DND-41 (cell line): ENCODE measurements around the gene SRP14.

Experiments
- ATAC-seq: fragments of 200-7000 bp; cut with Tn5 transposase; 3 replicates; pipeline ENCODE4 v1.9.1; 2021; ENCODE audit warnings: low read depth; ENCODE audit not compliant: insufficient read depth
- DNase-seq: peaks from one replicate; pipeline ENCODE4 v3.0.0-alpha.2; 2020
- H2AFZ ChIP-seq: 2 replicates; pipeline ENCODE4 v1.6.0; 2012; ENCODE audit warnings: low read depth, low read length
- H3K27ac ChIP-seq: 2 replicates; pipeline ENCODE4 v1.5.1; 2012; ENCODE audit warnings: low read length, inconsistent platforms
- H3K27me3 ChIP-seq: fragments of 200-600 bp; sonication (generic); 2 replicates; pipeline ENCODE4 v1.6.0; 2012; ENCODE audit warnings: low read length, mild to moderate bottlenecking, inconsistent platforms; ENCODE audit not compliant: insufficient read depth, poor library complexity
- H3K36me3 ChIP-seq: 2 replicates; pipeline ENCODE4 v1.5.1; 2012; ENCODE audit warnings: low read length, inconsistent platforms; ENCODE audit not compliant: insufficient read depth
- H3K4me1 ChIP-seq: 2 replicates; pipeline ENCODE4 v1.5.1; 2012; ENCODE audit warnings: mild to moderate bottlenecking, low read length; ENCODE audit not compliant: insufficient read depth
- H3K4me2 ChIP-seq: 2 replicates; pipeline ENCODE4 v1.6.0; 2012; ENCODE audit warnings: mild to moderate bottlenecking, moderate library complexity, low read length, inconsistent platforms; ENCODE audit not compliant: insufficient read depth
- H3K4me3 ChIP-seq, 2 experiments: fragments of 200-600 bp in 1 of 2; shearing (Covaris generic) in 1 of 2; 2 replicates each; pipeline ENCODE4 v1.5.1; 2012 to 2016; ENCODE audit warnings: inconsistent platforms in 2 of 2, low read length in 2 of 2, mild to moderate bottlenecking in 2 of 2, low read depth in 1 of 2, moderate library complexity in 1 of 2
- H3K79me2 ChIP-seq: 2 replicates; pipeline ENCODE4 v1.6.0; 2012; ENCODE audit warnings: low read length, inconsistent platforms; ENCODE audit not compliant: insufficient read depth
- H3K9ac ChIP-seq: 2 replicates; pipeline ENCODE4 v1.6.0; 2012; ENCODE audit warnings: low read depth, mild to moderate bottlenecking, inconsistent platforms, low read length, moderate library complexity
- H3K9me3 ChIP-seq: 2 replicates; pipeline ENCODE4 v1.5.1; 2012; ENCODE audit warnings: low read length, moderate library complexity, mild to moderate bottlenecking, inconsistent platforms; ENCODE audit not compliant: insufficient read depth, severe bottlenecking
- H4K20me1 ChIP-seq: 2 replicates; pipeline ENCODE4 v1.6.0; 2012; ENCODE audit warnings: low read length; ENCODE audit not compliant: insufficient read depth
- EZH2 ChIP-seq: IDR thresholded peaks from 3 replicates; pipeline ENCODE4 v1.6.1; 2012; ENCODE audit warnings: borderline replicate concordance, low read depth, mild to moderate bottlenecking, moderate library complexity, low read length, inconsistent platforms; ENCODE audit not compliant: severe bottlenecking
- TF ChIP-seq, protein P1 (sequence below): IDR thresholded peaks from 2 replicates; pipeline ENCODE4 v1.5.1; 2012; ENCODE audit warnings: borderline replicate concordance, low read length, moderate library complexity, mild to moderate bottlenecking; ENCODE audit not compliant: poor library complexity, severe bottlenecking; ENCODE audit errors: extremely low read depth

The SRP14 gene

GRCh38 chr15:40043927-40044716 lies 5.1 kb upstream of the SRP14 start:
- Histone ChIP-seq H3K27ac (peak overlapping the region; percentile 100), H3K9ac (0 out of 2 replicates have a peak overlapping the region, but pooled peaks have one; percentile 24), H3K36me3 (peaks cover 11% of the 10 kb centered on the region; the same call in 1 of the 2 replicates), H3K4me3 (no peak overlapping the region), H2AFZ (no peak overlapping the region), H3K79me2 (peaks cover 37% of the 10 kb centered on the region), H3K9me3 (no peaks in the 10 kb centered on the region), H4K20me1 (no peaks in the 10 kb centered on the region), H3K4me2 (no peak overlapping the region), H3K27me3 (no peaks in the 10 kb centered on the region), H3K4me1 (peaks cover 66% of the 10 kb centered on the region)
- ATAC-seq (no peak), DNase-seq (no peak)
- no peak for TF ChIP-seq EZH2
- TF ChIP-seq, protein P1, sequence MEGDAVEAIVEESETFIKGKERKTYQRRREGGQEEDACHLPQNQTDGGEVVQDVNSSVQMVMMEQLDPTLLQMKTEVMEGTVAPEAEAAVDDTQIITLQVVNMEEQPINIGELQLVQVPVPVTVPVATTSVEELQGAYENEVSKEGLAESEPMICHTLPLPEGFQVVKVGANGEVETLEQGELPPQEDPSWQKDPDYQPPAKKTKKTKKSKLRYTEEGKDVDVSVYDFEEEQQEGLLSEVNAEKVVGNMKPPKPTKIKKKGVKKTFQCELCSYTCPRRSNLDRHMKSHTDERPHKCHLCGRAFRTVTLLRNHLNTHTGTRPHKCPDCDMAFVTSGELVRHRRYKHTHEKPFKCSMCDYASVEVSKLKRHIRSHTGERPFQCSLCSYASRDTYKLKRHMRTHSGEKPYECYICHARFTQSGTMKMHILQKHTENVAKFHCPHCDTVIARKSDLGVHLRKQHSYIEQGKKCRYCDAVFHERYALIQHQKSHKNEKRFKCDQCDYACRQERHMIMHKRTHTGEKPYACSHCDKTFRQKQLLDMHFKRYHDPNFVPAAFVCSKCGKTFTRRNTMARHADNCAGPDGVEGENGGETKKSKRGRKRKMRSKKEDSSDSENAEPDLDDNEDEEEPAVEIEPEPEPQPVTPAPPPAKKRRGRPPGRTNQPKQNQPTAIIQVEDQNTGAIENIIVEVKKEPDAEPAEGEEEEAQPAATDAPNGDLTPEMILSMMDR, result no peak

- TF ChIP-seq, protein P1, result no peak
- no peak for TF ChIP-seq EZH2
- Histone ChIP-seq H3K9ac (no peak overlapping the region), H2AFZ (no peak overlapping the region), H3K27me3 (no peaks in the 10 kb centered on the region), H3K4me1 (peaks cover 58% of the 10 kb centered on the region), H3K4me2 (no peak overlapping the region), H3K79me2 (peaks cover 49% of the 10 kb centered on the region), H3K4me3 (no peak overlapping the region), H3K9me3 (no peaks in the 10 kb centered on the region), H4K20me1 (peaks cover 2% of the 10 kb centered on the region; the same call in 1 of the 2 replicates), H3K27ac (0 out of 2 replicates have a peak overlapping the region, but pooled peaks have one; percentile 7), H3K36me3 (peaks cover 21% of the 10 kb centered on the region)
- DNase-seq (no peak), ATAC-seq (no peak)
Measured at GRCh38 chr15:40042791-40043320, 3.9 kb upstream of the SRP14 start.

GRCh38 chr15:40040770-40041169 lies 1.8 kb upstream of the SRP14 start:
- Histone ChIP-seq H3K27me3 (no peaks in the 10 kb centered on the region), H3K4me1 (peaks cover 53% of the 10 kb centered on the region), H3K79me2 (peaks cover 64% of the 10 kb centered on the region), H3K4me2 (peak overlapping the region; percentile 89), H4K20me1 (peaks cover 4% of the 10 kb centered on the region; the same call in 1 of the 2 replicates), H3K9ac (peak overlapping the region; percentile 88; the same call in 1 of the 2 replicates), H2AFZ (no peak overlapping the region), H3K27ac (peak overlapping the region; percentile 75), H3K4me3 (no peak overlapping the region), H3K9me3 (no peaks in the 10 kb centered on the region), H3K36me3 (peaks cover 33% of the 10 kb centered on the region)
- DNase-seq, result no peak
- TF ChIP-seq, protein P1, result no peak
- TF ChIP-seq EZH2, result no peak
- ATAC-seq, result no peak
